Chondrocyte (in vitro differentiated cells): ENCODE results near the gene SLC9C1. TPM values are rescaled to one million over a fixed set of nuclear protein-coding genes. Genes with fewer than 3 reads are reported as not detected.

Experiments
- DNase-seq: peaks from one replicate; pipeline ENCODE4 v3.0.0; 2021; ENCODE audit warnings: mixed read lengths, low spot score
- H3K27ac Mint-ChIP-seq: one replicate; pipeline ENCODE4 v1.8.0; 2021; ENCODE audit warnings: mild to moderate bottlenecking, moderate library complexity, mixed read lengths; ENCODE audit not compliant: unreplicated experiment
- H3K27me3 Mint-ChIP-seq: 2 replicates; pipeline ENCODE4 v1.8.0; 2021; ENCODE audit warnings: low read depth, mixed read lengths
- H3K36me3 Mint-ChIP-seq: 2 replicates; pipeline ENCODE4 v1.8.0; 2021; ENCODE audit warnings: low read depth, mixed read lengths
- H3K4me1 Mint-ChIP-seq: 2 replicates; pipeline ENCODE4 v1.8.0; 2021; ENCODE audit warnings: low read depth, mild to moderate bottlenecking, mixed read lengths
- H3K4me3 Mint-ChIP-seq: one replicate; pipeline ENCODE4 v1.8.0; 2021; ENCODE audit warnings: mild to moderate bottlenecking, moderate library complexity, mixed read lengths; ENCODE audit not compliant: unreplicated experiment
- H3K9me3 Mint-ChIP-seq: 2 replicates; pipeline ENCODE4 v1.8.0; 2021; ENCODE audit warnings: low read depth, mixed read lengths
- CTCF ChIP-seq: fragments of 200-600 bp; sonication (generic); IDR thresholded peaks from 2 replicates; pipeline ENCODE4 v1.5.0; 2021; ENCODE audit warnings: antibody characterized with exemption, mild to moderate bottlenecking, moderate library complexity
- total RNA-seq: library from RNA; stranded (reverse); gene quantifications from 3 replicates; pipeline ENCODE4 v1.2.1, GENCODE V29; 2021

SLC9C1 gene
- total RNA-seq, 1 donor from 2014 or later: 0.07 TPM

- no peak for DNase-seq
- no peaks in the 10 kb centered on the region for H3K27me3 Mint-ChIP-seq
- H3K9me3 Mint-ChIP-seq: peaks cover 3% of the 10 kb centered on the region
- TF ChIP-seq CTCF: no peak
- H3K4me1 Mint-ChIP-seq: peaks cover 9% of the 10 kb centered on the region
- no peaks in the 10 kb centered on the region for H3K36me3 Mint-ChIP-seq
- no peak overlapping the region for H3K27ac Mint-ChIP-seq
- H3K4me3 Mint-ChIP-seq: no peak overlapping the region
Measured at GRCh38 chr3:112338021-112338726, 44.2 kb upstream of the SLC9C1 start.

GRCh38 chr3:112335434-112335781 is 41.4 kb upstream of the SLC9C1 start:
- H3K9me3 Mint-ChIP-seq: no peaks in the 10 kb centered on the region
- H3K27ac Mint-ChIP-seq: no peak overlapping the region
- no peak overlapping the region for H3K4me3 Mint-ChIP-seq
- no peak for TF ChIP-seq CTCF
- no peaks in the 10 kb centered on the region for H3K27me3 Mint-ChIP-seq
- H3K36me3 Mint-ChIP-seq: no peaks in the 10 kb centered on the region
- no peak for DNase-seq
- H3K4me1 Mint-ChIP-seq: peaks cover 14% of the 10 kb centered on the region

- no peak for TF ChIP-seq CTCF
- Mint-ChIP-seq H3K4me1 (peaks cover 14% of the 10 kb centered on the region), H3K4me3 (no peak overlapping the region), H3K27ac (no peak overlapping the region), H3K36me3 (no peaks in the 10 kb centered on the region), H3K27me3 (no peaks in the 10 kb centered on the region), H3K9me3 (no peaks in the 10 kb centered on the region)
- DNase-seq: no peak
Measured at GRCh38 chr3:112334691-112335433, 40.8 kb upstream of the SLC9C1 start.

GRCh38 chr3:112333381-112334317 is 39.6 kb upstream of the SLC9C1 start:
- H3K36me3 Mint-ChIP-seq: no peaks in the 10 kb centered on the region
- H3K27me3 Mint-ChIP-seq: no peaks in the 10 kb centered on the region
- DNase-seq: no peak
- H3K4me3 Mint-ChIP-seq: peak overlapping the region; percentile 81
- H3K27ac Mint-ChIP-seq: no peak overlapping the region
- no peak for TF ChIP-seq CTCF
- peaks cover 14% of the 10 kb centered on the region for H3K4me1 Mint-ChIP-seq
- H3K9me3 Mint-ChIP-seq: no peaks in the 10 kb centered on the region

- Mint-ChIP-seq H3K27ac (no peak within 1 kb of the TSS), H3K36me3 (no peaks in the 10 kb centered on the region), H3K27me3 (no peaks in the 10 kb centered on the region), H3K4me1 (peaks cover 14% of the 10 kb centered on the region), H3K4me3 (peak within 1 kb of the TSS; percentile 81), H3K9me3 (no peaks in the 10 kb centered on the region)
- DNase-seq: peak; percentile 83
- TF ChIP-seq CTCF: peak; percentile 14
Measured at GRCh38 chr3:112333002-112333380, 39.0 kb upstream of the SLC9C1 start, which contains the start of gene CD200. Gene CD200 (plus strand): TSS chr3:112333156. CDS start chr3:112333213, 57 bp downstream.
